Liver (tissue), 9 donors: Measurements from ENCODE around the gene PTK6. TPM values are rescaled to one million over a fixed set of nuclear protein-coding genes. Genes with fewer than 3 reads are reported as not detected.

ENCODE experiments used
- DNase-seq: peaks from one replicate; pipeline ENCODE4 v3.0.0-alpha.2; 2017; ENCODE audit warnings: low spot score
- H3K27ac ChIP-seq, 2 donors: one replicate each; pipeline ENCODE4 v1.7.0; 2013; ENCODE audit warnings: inconsistent platforms in 2 of 2, low read length in 2 of 2, control low read depth in 1 of 2, low read depth in 1 of 2, mild to moderate bottlenecking in 1 of 2
- H3K27me3 ChIP-seq, 4 donors: one replicate each; pipeline versions ENCODE4 v1.6.1 to v1.7.0; 2013; ENCODE audit warnings: low read length in 3 of 4, inconsistent platforms in 1 of 4, mild to moderate bottlenecking in 1 of 4, moderate library complexity in 1 of 4; ENCODE audit not compliant: control insufficient read depth in 4 of 4, insufficient read depth in 4 of 4
- H3K36me3 ChIP-seq, 4 donors: one replicate each; pipeline versions ENCODE4 v1.6.1 to v1.7.0; 2013; ENCODE audit warnings: low read length in 3 of 4, mild to moderate bottlenecking in 3 of 4, low read depth in 1 of 4, moderate library complexity in 1 of 4; ENCODE audit not compliant: control insufficient read depth in 4 of 4, insufficient read depth in 3 of 4
- H3K4me1 ChIP-seq, 4 donors: one replicate each; pipeline versions ENCODE4 v1.6.1 to v1.7.0; 2013; ENCODE audit warnings: low read length in 3 of 4, mild to moderate bottlenecking in 3 of 4, moderate library complexity in 1 of 4; ENCODE audit not compliant: control insufficient read depth in 4 of 4, insufficient read depth in 4 of 4
- H3K4me3 ChIP-seq, 3 donors: one replicate each; pipeline versions ENCODE4 v1.6.1 to v1.7.0; 2013; ENCODE audit warnings: low read length in 3 of 3, control low read depth in 1 of 3, low read depth in 1 of 3, mild to moderate bottlenecking in 1 of 3
- H3K9ac ChIP-seq, 2 donors: one replicate each; pipeline ENCODE4 v1.7.0; 2013; ENCODE audit warnings: low read length in 2 of 2, mild to moderate bottlenecking in 2 of 2, moderate library complexity in 2 of 2, control low read depth in 1 of 2, low read depth in 1 of 2
- H3K9me3 ChIP-seq, 4 donors: one replicate each; pipeline versions ENCODE4 v1.6.1 to v1.7.0; 2013; ENCODE audit warnings: low read length in 3 of 4; ENCODE audit not compliant: control insufficient read depth in 4 of 4
- ATF3 ChIP-seq: IDR thresholded peaks from 2 replicates; pipeline ENCODE4 v1.6.1; 2016; ENCODE audit warnings: antibody characterized with exemption
- CTCF ChIP-seq: fragments of 150-350 bp; IDR thresholded peaks from 2 replicates; pipeline ENCODE4 v1.5.1; 2017; ENCODE audit warnings: improper control_type of control experiment, low read depth, low read length; ENCODE audit not compliant: missing input control
- EGR1 ChIP-seq, 2 donors: IDR thresholded peaks; 2 replicates each; pipeline ENCODE4 v1.6.1; 2016 to 2018; ENCODE audit warnings: antibody characterized with exemption in 2 of 2, low read depth in 2 of 2
- FOXA1 ChIP-seq: IDR thresholded peaks from 2 replicates; pipeline ENCODE4 v1.6.1; 2016; ENCODE audit warnings: antibody characterized with exemption
- FOXA2 ChIP-seq: IDR thresholded peaks from 2 replicates; pipeline ENCODE4 v1.6.1; 2016; ENCODE audit warnings: antibody characterized with exemption
- GABPA ChIP-seq, 2 donors: IDR thresholded peaks in 1 of 2; conservative IDR thresholded peaks in 1 of 2; 2 replicates each; pipeline ENCODE4 v1.6.1; 2016; ENCODE audit warnings: antibody characterized with exemption in 2 of 2, mild to moderate bottlenecking in 1 of 2, moderate library complexity in 1 of 2
- HNF4A ChIP-seq, 2 donors: conservative IDR thresholded peaks; 2 replicates each; pipeline ENCODE4 v1.6.1; 2016; ENCODE audit warnings: antibody characterized with exemption in 2 of 2, mild to moderate bottlenecking in 2 of 2
- HNF4G ChIP-seq: IDR thresholded peaks from 2 replicates; pipeline ENCODE4 v1.6.1; 2016; ENCODE audit warnings: antibody characterized with exemption
- JUND ChIP-seq, 2 donors: IDR thresholded peaks; 2 replicates each; pipeline ENCODE4 v1.6.1; 2016; ENCODE audit warnings: antibody characterized with exemption in 2 of 2
- NR2F2 ChIP-seq: IDR thresholded peaks from 2 replicates; pipeline ENCODE4 v1.6.1; 2016; ENCODE audit warnings: antibody characterized with exemption
- RAD21 ChIP-seq, 2 donors: IDR thresholded peaks; 2 replicates each; pipeline ENCODE4 v1.6.1; 2016; ENCODE audit warnings: antibody characterized with exemption in 2 of 2, mild to moderate bottlenecking in 2 of 2
- REST ChIP-seq: IDR thresholded peaks from 2 replicates; pipeline ENCODE4 v1.6.1; 2016; ENCODE audit warnings: antibody characterized with exemption, mild to moderate bottlenecking
- RXRA ChIP-seq, 2 donors: IDR thresholded peaks; 2 replicates each; pipeline ENCODE4 v1.6.1; 2017 to 2018; ENCODE audit warnings: antibody characterized with exemption in 2 of 2, mild to moderate bottlenecking in 1 of 2
- SP1 ChIP-seq: IDR thresholded peaks from 2 replicates; pipeline ENCODE4 v1.6.1; 2018; ENCODE audit warnings: antibody characterized with exemption, mild to moderate bottlenecking
- TAF1 ChIP-seq: conservative IDR thresholded peaks from 2 replicates; pipeline ENCODE4 v1.6.1; 2016; ENCODE audit warnings: antibody characterized with exemption, mild to moderate bottlenecking
- YY1 ChIP-seq: IDR thresholded peaks from 2 replicates; pipeline ENCODE4 v1.6.1; 2016; ENCODE audit warnings: antibody characterized with exemption, mild to moderate bottlenecking
- ZBTB33 ChIP-seq: IDR thresholded peaks from 2 replicates; pipeline ENCODE4 v1.6.1; 2016; ENCODE audit warnings: antibody characterized with exemption
- WGBS: extraction: QIAGEN DNeasy Blood & Tissue Kit; methylation state at CpG from one replicate; pipeline ENCODE4 v1.1.7; 2013; 5-methylcytosine and 5-hydroxymethylcytosine counted together
- polyA plus RNA-seq, 2 donors: library from polyadenylated mRNA; stranded (reverse) in 1 of 2; unstranded in 1 of 2; fragments of 200-250 nt in 1 of 2; fragments of >200 nt in 1 of 2; fragmentation: Nextera tagmentation in 1 of 2; extraction: Ambion mirVana in 1 of 2; gene quantifications; one replicate each; pipeline versions ENCODE4 v1.2.1 to v1.2.3, GENCODE V29; 2013 to 2015
- total RNA-seq, 2 donors: library from RNA; depleted of rRNA; stranded (reverse); fragments of >200 nt; gene quantifications; one replicate each; pipeline ENCODE4 v1.2.3, GENCODE V29; 2014
- TF ChIP-seq, protein P1 (sequence below): IDR thresholded peaks from 2 replicates; pipeline ENCODE4 v1.6.1; 2016; ENCODE audit warnings: antibody characterized with exemption
- donor health status: healthy.
- donor health status: healthy.
- donor health status: healthy.
- donor health status: healthy.
- donor health status: healthy.

PTK6 gene
- total and polyA plus RNA-seq, 4 donors: 0.05 to 1.2 (median 0.23) TPM

- Histone ChIP-seq H3K9me3 (peaks cover 0 to 1% (median 0%) of the 10 kb centered on the region in 4 donors), H3K27me3 (no peaks in the 10 kb centered on the region), H3K36me3 (peaks cover 0 to 21% (median 17%) of the 10 kb centered on the region in 4 donors), H3K9ac (no peak overlapping the region), H3K27ac (no peak overlapping the region), H3K4me1 (peaks cover 0 to 2% (median 0%) of the 10 kb centered on the region in 4 donors), H3K4me3 (no peak overlapping the region)
- 90% methylated on average over 23 of the region's 23 CpGs for WGBS
- TF ChIP-seq TAF1 (no peak), NR2F2 (no peak), FOXA2 (no peak), ATF3 (no peak), RAD21 (IDR thresholded peaks at IDR 0.05) (no peak), FOXA1 (no peak), JUND (IDR thresholded peaks at IDR 0.05) (no peak), HNF4G (no peak), CTCF (no peak), RXRA (IDR thresholded peaks at IDR 0.05) (no peak), GABPA (IDR thresholded peaks at IDR 0.05 in 1 of 2, conservative IDR thresholded peaks at IDR 0.05 in 1 of 2) (no peak), EGR1 (IDR thresholded peaks at IDR 0.05; ENCODE audit: low read depth in 2 of 2) (no peak), HNF4A (conservative IDR thresholded peaks at IDR 0.05) (no peak), ZBTB33 (no peak), YY1 (no peak), SP1 (no peak), REST (no peak)
- TF ChIP-seq, protein P1, sequence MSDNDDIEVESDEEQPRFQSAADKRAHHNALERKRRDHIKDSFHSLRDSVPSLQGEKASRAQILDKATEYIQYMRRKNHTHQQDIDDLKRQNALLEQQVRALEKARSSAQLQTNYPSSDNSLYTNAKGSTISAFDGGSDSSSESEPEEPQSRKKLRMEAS: no peak
- no peak for DNase-seq
Measured at GRCh38 chr20:63556873-63557478, 19.8 kb upstream of the PTK6 start.
